Right ventricle myocardium inferior (tissue), 1 donor: ENCODE data around the gene TBC1D14. TPM values are rescaled to one million over a fixed set of nuclear protein-coding genes. Genes with fewer than 3 reads are reported as not detected.

Experiments used
- ATAC-seq: fragments of 200-7000 bp; cut with Tn5 transposase; one replicate; pipeline ENCODE4 v1.9.1; 2020; ENCODE audit warnings: mild to moderate bottlenecking, moderate library complexity
- DNase-seq: peaks from one replicate; pipeline ENCODE4 v3.0.0; 2021; ENCODE audit errors: missing footprints
- intact Hi-C: fragments of 100-400 bp; cut with DNase I; formaldehyde crosslinking; loops from one replicate; pipeline ENCODE4 v1.11.0; 2022
- total RNA-seq: library from RNA; stranded (reverse); fragmentation: NEBNext Ultra II Directional; extraction: Animal tissue kit (Norgen Biotek cat#: 25700); gene quantifications from one replicate; pipeline ENCODE4 v1.2.1, GENCODE V29; 2021
- donor health status: DM: no; HTN: yes; CAD: no; lungs with severe emphysema.

The TBC1D14 gene
- total RNA-seq, 1 donor from 2014 or later, result 36.1 TPM

DNA sequence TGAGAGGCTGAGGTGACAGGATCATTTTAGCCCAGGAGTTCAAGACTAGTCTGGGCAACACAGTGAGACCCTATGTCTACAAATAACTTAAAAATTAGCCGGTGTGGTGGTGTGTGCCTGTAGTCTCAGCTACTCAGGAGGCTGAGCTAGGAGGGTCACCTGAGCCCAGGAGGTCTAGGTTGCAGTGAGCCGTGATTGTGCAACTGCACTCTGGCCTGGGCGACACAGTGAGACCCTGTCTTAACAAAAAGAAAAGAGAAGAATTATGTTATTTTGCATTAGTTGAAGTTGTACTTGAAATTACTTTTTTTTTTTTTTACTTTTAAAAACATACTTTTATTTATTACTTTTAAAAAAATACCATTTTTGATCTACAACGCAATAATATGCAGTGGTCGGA is 111.7 kb downstream of the TBC1D14 start:
- intact Hi-C loops, result no loop called here
- DNase-seq (peak; percentile 17), ATAC-seq (no peak)

DNA sequence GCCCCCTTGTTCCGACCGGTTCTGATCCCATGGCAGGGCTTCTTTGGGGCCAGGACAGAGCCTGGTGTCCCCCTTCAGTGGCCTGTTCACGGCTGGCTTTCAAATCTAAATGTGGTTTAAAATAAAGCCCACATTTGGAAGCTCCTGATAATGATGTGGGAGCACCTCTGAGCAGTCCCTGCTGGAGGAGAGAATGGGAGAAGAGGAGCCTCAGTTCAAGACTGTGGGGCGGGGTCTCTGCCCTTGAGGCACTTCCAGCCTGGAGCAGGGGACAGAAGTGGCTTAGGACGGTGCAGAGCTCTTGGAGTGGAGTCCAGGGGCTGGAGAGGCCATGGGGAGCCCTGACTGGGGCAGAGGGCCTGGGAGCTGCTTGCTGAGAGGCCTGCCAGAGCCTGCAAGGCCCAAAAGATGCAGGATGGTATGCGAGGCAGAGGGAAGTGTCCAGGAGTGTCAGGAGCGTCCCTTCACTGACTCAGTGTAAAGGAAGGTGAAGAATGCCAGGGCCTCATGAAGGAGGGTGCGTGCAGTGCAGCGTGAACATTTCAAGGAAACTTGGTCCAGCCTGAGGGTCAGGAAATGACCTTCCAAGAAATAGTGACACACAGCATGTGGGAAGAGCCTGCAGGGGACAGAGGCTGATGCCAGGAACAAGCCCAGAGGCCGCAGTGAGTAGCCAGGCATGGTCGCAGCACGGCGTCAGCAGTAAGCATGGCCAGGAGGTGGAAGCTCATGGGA is 112.5 kb downstream of the TBC1D14 start:
- DNase-seq (peak; percentile 28), ATAC-seq (no peak)
- intact Hi-C loops, result no loop called here

DNA sequence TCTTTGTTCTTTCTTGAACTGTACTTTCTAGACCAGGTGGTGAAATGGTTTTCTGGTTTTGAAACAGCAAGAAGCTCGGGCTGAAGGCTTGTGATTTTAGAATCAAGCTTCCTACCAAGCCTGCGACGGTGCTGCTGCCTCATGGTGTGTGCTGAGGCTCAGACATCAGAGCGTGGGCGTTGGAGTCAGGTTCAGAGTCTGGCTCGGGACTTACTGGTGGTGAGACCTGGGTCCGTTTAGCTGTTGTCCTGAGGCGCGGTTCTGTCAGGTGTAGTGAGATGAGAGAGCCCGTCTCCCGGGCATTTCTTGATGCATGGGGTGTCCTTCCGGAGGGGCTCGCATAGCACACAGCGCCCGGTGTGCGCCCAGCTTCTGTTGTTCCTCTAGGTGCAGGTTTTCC is 113.9 kb downstream of the TBC1D14 start:
- intact Hi-C loops, result no loop called here
- ATAC-seq (no peak), DNase-seq (peak; percentile 42)

DNA sequence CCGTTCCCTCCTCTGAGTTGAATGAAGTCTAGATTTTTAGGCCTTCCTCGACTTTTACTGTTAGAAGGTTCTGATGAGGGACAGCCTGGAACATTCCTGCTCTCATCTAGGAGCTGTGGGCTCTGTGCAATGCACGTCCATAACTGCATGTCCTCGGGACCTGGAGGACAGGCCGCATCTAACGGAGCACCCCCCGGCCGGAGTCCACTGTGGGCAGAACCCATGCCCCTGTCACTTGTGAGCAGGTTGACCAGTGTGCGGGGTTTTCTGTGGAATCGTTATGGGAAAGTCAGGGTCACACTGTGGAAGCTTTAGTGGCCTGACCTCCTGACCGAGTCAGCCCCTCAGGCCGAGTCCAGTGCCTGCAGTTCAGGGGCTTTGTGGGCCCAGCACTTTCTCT is 114.3 kb downstream of the TBC1D14 start:
- DNase-seq, result peak; percentile 26
- ATAC-seq, result no peak
- intact Hi-C loops, result no loop called here

DNA sequence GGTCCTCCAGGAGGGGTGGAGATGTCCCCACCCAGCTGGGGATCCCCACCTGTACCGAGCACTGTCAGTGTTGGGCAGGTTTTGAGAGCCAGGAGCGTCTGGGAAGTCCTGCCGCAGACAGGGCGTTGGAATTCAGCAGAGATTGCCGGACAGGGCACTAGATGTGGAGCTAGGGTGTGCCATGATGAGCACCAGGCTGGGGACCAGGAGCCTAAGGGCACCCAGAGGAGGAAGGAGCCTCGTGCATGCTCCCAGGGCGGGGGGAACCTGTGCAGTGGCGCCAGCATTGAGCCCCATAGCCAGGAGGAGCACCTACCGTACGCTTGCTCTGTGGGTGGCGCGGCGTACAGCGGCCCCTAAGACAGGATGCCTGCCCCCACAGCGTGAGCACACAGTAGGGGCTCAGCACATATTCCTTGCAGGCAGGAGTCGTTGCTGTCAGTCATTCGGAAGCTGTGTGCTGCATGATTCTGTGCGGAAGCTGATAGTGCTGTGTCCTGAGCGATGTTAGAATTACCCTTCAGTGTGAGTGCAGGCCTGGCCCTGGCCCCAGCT is 114.8 kb downstream of the TBC1D14 start:
- ATAC-seq (peak; percentile 17), DNase-seq (peak; percentile 64)
- intact Hi-C loops, result no loop called here

DNA sequence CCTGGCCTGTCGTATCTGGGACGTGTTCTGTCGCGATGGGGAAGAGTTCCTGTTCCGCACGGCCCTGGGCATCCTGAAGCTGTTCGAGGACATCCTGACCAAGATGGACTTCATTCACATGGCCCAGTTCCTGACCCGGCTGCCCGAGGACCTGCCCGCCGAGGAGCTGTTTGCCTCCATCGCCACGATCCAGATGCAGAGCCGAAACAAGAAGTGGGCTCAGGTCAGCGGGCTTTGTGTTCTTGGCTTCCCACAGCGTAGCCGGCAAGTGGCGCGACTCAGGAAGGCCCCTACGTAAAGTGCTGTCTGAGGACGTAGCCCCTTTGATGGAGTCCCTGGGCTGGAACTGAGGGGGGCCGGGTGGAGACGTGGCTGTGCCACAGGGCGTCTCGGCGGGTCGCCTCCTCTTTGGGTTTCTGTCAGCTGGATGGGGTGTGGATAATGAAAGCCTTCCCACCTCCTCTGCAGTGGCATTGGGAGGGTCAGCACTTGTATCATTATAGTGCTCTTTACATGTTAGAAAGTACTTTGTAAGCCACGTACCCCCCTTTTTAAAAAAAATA is 115.5 kb downstream of the TBC1D14 start:
- ATAC-seq, result no peak
- peak; percentile 41 for DNase-seq
- intact Hi-C loops, result no loop called here

GRCh38 chr4:7026107-7026506 is 116.5 kb downstream of the TBC1D14 start:
- no peak for DNase-seq
- ATAC-seq, result no peak
- intact Hi-C loops, result no loop called here

GRCh38 chr4:7027284-7027683 is 117.7 kb downstream of the TBC1D14 start:
- no peak for ATAC-seq

DNA sequence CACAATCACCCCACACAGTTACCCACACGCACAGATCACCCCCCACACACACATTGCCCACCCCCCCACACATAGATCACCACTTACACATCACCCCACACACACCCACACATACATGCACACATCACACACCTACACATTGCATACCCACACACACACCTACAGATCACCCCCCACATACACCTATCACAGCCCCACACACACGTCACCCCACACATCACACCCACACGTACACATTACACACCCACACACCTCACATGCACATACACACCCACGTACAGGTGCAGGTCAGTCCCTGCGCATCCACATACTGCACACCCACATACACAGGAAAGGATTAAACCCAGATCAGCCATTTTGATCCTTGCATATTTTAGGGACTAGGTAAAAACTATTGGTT is 118.3 kb downstream of the TBC1D14 start:
- ATAC-seq (no peak), DNase-seq (peak; percentile 1)
- intact Hi-C loops, result no loop called here

More at GRCh38 chr4:7027284-7027683, 117.7 kb downstream of the TBC1D14 start:
- intact Hi-C loops, result no loop called here
- peak; percentile 42 for DNase-seq

DNA sequence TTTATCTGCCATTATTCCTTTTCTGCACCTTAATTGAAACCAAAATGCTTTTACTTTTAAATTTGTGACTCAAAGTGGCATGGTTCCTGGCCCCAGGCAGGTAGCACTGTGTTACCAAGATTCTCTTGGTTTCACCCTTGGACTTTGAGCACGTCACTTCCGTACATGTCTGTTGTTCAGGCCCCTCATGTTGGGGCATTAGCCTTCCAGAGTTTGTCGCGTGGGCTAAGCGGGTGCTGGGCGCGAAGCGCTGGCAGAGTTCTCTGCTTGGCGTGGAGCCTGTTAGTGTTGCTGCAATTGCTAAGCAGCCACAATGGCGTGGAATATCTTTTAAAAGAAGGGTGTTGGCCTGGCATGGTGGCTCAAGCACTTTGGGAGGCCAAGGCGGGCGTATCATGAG is 119.6 kb downstream of the TBC1D14 start:
- peak; percentile 27 for DNase-seq
- intact Hi-C loops, result no loop called here
- no peak for ATAC-seq

DNA sequence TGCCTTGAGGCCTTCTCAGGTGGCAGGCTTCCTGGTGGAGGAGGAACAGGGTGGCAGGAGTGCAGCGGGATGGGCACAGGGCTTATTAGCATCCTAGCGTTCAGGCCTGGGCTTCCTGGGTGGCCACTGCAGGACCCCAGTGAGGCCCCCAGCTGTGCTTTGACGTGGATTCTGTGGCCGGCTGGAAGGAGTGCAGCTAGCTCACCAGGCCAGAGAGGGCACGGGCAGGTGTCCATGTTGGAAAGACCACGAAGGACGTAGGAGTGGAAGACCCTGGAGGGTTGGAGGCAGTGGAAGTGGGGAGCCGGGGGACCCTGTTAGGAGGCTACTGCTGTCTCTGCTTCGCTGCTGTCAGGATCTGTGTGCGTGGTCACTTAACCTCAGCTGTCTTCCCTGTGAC is 120.3 kb downstream of the TBC1D14 start:
- DNase-seq (peak; percentile 53), ATAC-seq (no peak)
- intact Hi-C loops, result no loop called here

DNA sequence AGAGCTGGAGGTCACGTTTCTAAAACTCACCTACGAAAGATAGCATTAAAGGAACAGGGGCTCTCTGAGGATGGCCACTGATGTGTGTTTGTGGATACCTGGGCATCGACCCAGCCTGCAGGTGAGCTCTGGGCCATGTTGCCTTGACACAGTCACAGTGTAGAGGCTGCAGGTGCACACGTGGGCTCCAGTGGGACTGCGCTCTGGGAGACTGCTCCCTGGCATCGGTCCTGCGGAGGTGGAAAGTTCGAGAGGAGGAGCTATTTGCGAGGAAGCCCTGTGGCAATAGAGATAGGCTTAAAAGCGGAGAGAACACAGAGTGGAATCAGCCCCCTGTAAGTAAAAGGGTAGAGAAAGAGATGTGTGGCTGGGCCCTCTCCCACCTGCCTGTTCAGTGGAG is 121.2 kb downstream of the TBC1D14 start:
- ATAC-seq (no peak), DNase-seq (peak; percentile 13)
- intact Hi-C loops, result no loop called here

DNA sequence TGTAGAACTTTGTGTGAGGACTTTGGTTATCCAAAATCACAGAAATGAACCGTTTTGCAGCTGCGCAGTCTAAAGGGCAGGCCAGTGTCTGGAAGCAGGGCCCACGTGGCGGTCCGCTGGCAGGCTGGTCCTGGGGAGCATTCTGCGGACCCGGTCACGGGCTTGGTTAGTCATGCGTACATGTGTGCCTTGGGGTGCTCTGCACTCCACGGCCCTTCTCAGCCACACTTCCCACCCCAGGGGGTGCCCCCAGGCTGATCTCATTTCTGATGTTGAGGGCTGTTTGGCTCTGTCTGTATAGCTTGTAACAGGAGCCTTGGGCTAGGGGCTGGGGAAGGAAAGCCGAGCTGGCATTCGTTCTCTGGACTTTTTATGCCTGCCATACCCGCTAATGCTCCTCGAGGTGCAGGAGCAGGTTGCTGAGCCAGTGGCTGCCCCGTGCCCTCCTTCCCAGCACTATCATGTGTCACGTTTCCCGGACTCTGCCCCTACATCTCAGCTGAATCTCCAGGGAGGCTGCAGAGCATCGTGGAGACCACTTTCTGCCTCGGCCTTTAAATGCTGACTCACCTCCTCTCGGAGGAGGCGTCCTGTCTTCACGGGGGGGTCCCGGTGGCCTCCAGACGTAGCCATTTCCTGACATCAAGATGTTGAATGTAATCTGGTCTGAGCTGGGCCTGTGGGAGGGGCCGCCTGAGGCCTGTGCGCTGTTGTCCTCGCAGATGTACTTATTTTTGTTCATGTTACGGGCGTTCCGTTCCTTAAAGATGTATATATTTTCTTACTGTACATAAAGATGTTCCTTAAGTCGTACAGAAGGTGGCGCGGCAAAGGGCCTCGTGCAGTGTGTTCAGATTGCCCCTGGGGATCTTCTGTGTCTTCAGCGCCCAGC is 122.2 kb downstream of the TBC1D14 start:
- no peak for ATAC-seq
- intact Hi-C loops, result no loop called here
- peak; percentile 11 for DNase-seq

DNA sequence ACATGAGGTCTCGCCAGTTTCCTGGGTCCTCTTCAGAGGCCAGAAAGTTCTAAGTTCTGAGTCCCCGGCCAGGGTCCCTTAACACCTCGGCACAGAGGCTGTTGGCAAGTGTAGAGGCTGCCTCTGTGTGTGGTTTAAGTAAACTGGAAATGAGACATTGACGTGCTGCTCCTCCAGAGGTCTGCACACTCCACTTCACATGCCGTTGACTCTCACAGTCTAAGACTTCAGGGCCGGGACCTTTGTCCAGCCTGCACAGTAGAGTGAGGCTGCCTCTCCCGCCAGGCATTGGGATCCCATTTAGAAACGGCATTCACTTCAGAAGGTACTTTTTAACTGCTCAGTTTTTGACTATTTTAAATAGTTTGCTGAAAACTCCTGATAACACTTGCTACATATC is 123.0 kb downstream of the TBC1D14 start:
- intact Hi-C loops, result no loop called here
- no peak for DNase-seq
- no peak for ATAC-seq

GRCh38 chr4:7034262-7035081 is 124.8 kb downstream of the TBC1D14 start:
- DNase-seq, result no peak
- ATAC-seq, result no peak
- intact Hi-C loops, result no loop called here

- ATAC-seq (no peak), DNase-seq (no peak)
- intact Hi-C loops, result no loop called here
These were observed 127.8 kb downstream of the TBC1D14 start for GRCh38 chr4:7037425-7037824.

- ATAC-seq, result no peak
- intact Hi-C loops, result loop anchor here (10.0 kb wide), 1 partner anchor 126 kb away; no protein-coding TSS in a partner anchor
- no peak for DNase-seq
These were observed 131.1 kb downstream of the TBC1D14 start for GRCh38 chr4:7040765-7041164.

GRCh38 chr4:7041246-7041645 is 131.6 kb downstream of the TBC1D14 start:
- no peak for DNase-seq

More at GRCh38 chr4:7041246-7041645, 131.6 kb downstream of the TBC1D14 start:
- ATAC-seq, result no peak
- intact Hi-C loops, result loop anchor here (10.0 kb wide), 1 partner anchor 126 kb away; no protein-coding TSS in a partner anchor
